Endodermal cell (in vitro differentiated cells): ENCODE data around the gene CCNG2. TPM values are rescaled to one million over a fixed set of nuclear protein-coding genes. Genes with fewer than 3 reads are reported as not detected.

Experiments
- DNase-seq: peaks from one replicate; pipeline ENCODE4 v3.0.0-alpha.2; 2017
- H3K27ac ChIP-seq: 2 replicates; pipeline ENCODE4 v1.5.1; 2013; ENCODE audit warnings: mild to moderate bottlenecking, low read depth, low read length, moderate library complexity
- H3K27me3 ChIP-seq: 2 replicates; pipeline ENCODE4 v1.6.1; 2013; ENCODE audit warnings: mild to moderate bottlenecking, low read length, moderate library complexity; ENCODE audit not compliant: insufficient read depth, control insufficient read depth, poor library complexity, severe bottlenecking
- H3K36me3 ChIP-seq: 2 replicates; pipeline ENCODE4 v1.7.0; 2013; ENCODE audit warnings: mild to moderate bottlenecking, low read length, moderate library complexity; ENCODE audit not compliant: control insufficient read depth, insufficient read depth
- H3K4me1 ChIP-seq: one replicate; pipeline ENCODE4 v1.7.0; 2013; ENCODE audit warnings: low read length; ENCODE audit not compliant: control insufficient read depth, insufficient read depth
- H3K4me3 ChIP-seq: 2 replicates; pipeline ENCODE4 v1.5.1; 2013; ENCODE audit warnings: mild to moderate bottlenecking, low read length, moderate library complexity
- H3K9ac ChIP-seq: 2 replicates; pipeline ENCODE4 v1.6.1; 2013; ENCODE audit warnings: mild to moderate bottlenecking, low read length, moderate library complexity; ENCODE audit not compliant: poor library complexity, severe bottlenecking; ENCODE audit errors: extremely low read depth
- H3K9me3 ChIP-seq: 2 replicates; pipeline ENCODE4 v1.6.1; 2013; ENCODE audit warnings: mild to moderate bottlenecking, low read length, moderate library complexity; ENCODE audit not compliant: control insufficient read depth
- H3K27ac Mint-ChIP-seq: 2 replicates; pipeline ENCODE4 v1.8.0; 2020; ENCODE audit warnings: mixed read lengths
- H3K27me3 Mint-ChIP-seq: 2 replicates; pipeline ENCODE4 v1.8.0; 2021; ENCODE audit warnings: mild to moderate bottlenecking, mixed read lengths; ENCODE audit not compliant: insufficient read depth
- H3K36me3 Mint-ChIP-seq: 2 replicates; pipeline ENCODE4 v1.8.0; 2020; ENCODE audit warnings: low read depth, mixed read lengths
- H3K4me1 Mint-ChIP-seq: 2 replicates; pipeline ENCODE4 v1.8.0; 2020; ENCODE audit warnings: mixed read lengths
- H3K4me3 Mint-ChIP-seq: 2 replicates; pipeline ENCODE4 v1.8.0; 2020; ENCODE audit warnings: mild to moderate bottlenecking, moderate library complexity, mixed read lengths
- H3K9me3 Mint-ChIP-seq: 2 replicates; pipeline ENCODE4 v1.8.0; 2020; ENCODE audit warnings: mild to moderate bottlenecking, mixed read lengths
- CTCF ChIP-seq: fragments of 200-600 bp; sonication (generic); conservative IDR thresholded peaks from 2 replicates; pipeline ENCODE4 v1.5.0; 2021; ENCODE audit warnings: antibody characterized with exemption, mild to moderate bottlenecking
- WGBS, 2 experiments: methylation state at CpG; one replicate each; pipeline versions ENCODE4 v1.1.5 to v1.1.7; 2013; ENCODE audit warnings: missing lambda C conversion rate in 2 of 2, mixed read lengths in 1 of 2; ENCODE audit not compliant: insufficient coverage in 1 of 2, insufficient read length in 1 of 2; 5-methylcytosine and 5-hydroxymethylcytosine counted together
- total RNA-seq, 2 donors: library from RNA; stranded (reverse); fragmentation: NEBNext Ultra II Directional in 1 of 2; extraction: Animal tissue kit (Norgen Biotek cat#: 25700) in 1 of 2; gene quantifications; 2 replicates in 1 of 2; 3 replicates in 1 of 2; pipeline ENCODE4 v1.2.1, GENCODE V29; 2021

The CCNG2 gene
- total RNA-seq, 2 donors from 2014 or later = 39.7 to 41.5 TPM

DNA sequence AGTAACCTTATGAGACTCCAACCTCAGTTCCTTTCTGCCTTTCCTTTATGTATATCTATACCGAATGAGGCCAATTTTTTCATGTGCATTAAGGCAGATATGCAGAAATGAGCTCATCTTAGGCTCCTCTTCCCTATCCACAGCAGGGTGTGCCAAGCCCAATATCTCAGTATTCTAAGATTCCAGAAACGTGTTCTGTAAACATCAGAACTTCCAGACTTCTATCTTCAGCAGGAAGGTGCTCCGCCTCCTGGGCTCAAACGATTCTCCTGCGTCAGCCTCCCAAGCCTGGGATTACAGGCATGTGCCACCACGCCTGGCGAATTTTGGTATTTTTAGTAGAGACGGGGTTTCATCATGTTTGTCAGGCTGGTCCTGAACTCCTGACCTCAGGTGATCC lies 31.0 kb upstream of the CCNG2 start:
- peaks cover 17% of the 10 kb centered on the region for H3K9me3 ChIP-seq
- 87 to 88% methylated on average over 8 of the region's 8 CpGs for WGBS, 2 experiments
- Mint-ChIP-seq H3K27ac (peak overlapping the region; percentile 55), H3K4me3 (no peak overlapping the region), H3K4me1 (peaks cover 43% of the 10 kb centered on the region), H3K9me3 (peaks cover 20% of the 10 kb centered on the region), H3K27me3 (no peaks in the 10 kb centered on the region), H3K36me3 (no peaks in the 10 kb centered on the region)
- TF ChIP-seq CTCF = no peak
- H3K4me3 ChIP-seq = no peak overlapping the region
- no peaks in the 10 kb centered on the region for H3K27me3 ChIP-seq
- no peak for DNase-seq
- H3K36me3 ChIP-seq = no peaks in the 10 kb centered on the region
- H3K4me1 ChIP-seq = peaks cover 35% of the 10 kb centered on the region
- H3K27ac ChIP-seq = no peak overlapping the region
- H3K9ac ChIP-seq = no peak overlapping the region

GRCh38 chr4:77126809-77127208 lies 30.2 kb upstream of the CCNG2 start:
- Histone ChIP-seq H3K27ac (no peak overlapping the region), H3K36me3 (no peaks in the 10 kb centered on the region), H3K27me3 (no peaks in the 10 kb centered on the region), H3K9ac (no peak overlapping the region), H3K9me3 (peaks cover 9% of the 10 kb centered on the region), H3K4me3 (no peak overlapping the region), H3K4me1 (peaks cover 35% of the 10 kb centered on the region)
- H3K4me1 Mint-ChIP-seq = peaks cover 43% of the 10 kb centered on the region
- TF ChIP-seq CTCF = no peak
- no peak overlapping the region for H3K27ac Mint-ChIP-seq
- peaks cover 21% of the 10 kb centered on the region for H3K9me3 Mint-ChIP-seq
- WGBS, 2 experiments = 100% methylated on average over 2 of the region's 2 CpGs; no CpG with 5 or more reads in 1 of the 2 experiments
- H3K27me3 Mint-ChIP-seq = no peaks in the 10 kb centered on the region
- no peak for DNase-seq
- no peaks in the 10 kb centered on the region for H3K36me3 Mint-ChIP-seq
- H3K4me3 Mint-ChIP-seq = no peak overlapping the region

DNA sequence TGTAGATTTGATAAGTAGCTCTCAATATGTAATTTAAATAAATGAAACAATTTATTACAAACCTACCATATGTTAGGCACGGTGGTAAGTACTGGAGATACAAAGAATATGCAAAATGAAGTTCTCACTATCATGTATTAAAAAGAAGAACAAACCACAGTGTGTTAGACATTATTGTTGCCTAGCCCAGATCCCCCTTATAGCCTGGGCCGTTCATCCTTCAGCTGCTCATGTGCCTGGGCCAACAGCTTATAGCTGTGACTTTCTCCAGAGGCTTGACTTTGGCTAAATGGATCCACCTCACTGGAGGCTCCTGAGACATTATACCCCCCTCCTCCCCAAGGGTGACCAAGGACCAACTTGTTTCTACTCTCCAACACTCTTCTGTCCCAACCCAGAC lies 29.8 kb upstream of the CCNG2 start:
- Histone ChIP-seq H3K9ac (no peak overlapping the region), H3K27me3 (no peaks in the 10 kb centered on the region), H3K4me1 (peaks cover 35% of the 10 kb centered on the region), H3K4me3 (no peak overlapping the region), H3K27ac (no peak overlapping the region), H3K36me3 (no peaks in the 10 kb centered on the region), H3K9me3 (peaks cover 5% of the 10 kb centered on the region)
- H3K4me3 Mint-ChIP-seq = no peak overlapping the region
- peaks cover 18% of the 10 kb centered on the region for H3K9me3 Mint-ChIP-seq
- DNase-seq = no peak
- WGBS, 2 experiments = 88 to 89% methylated on average over 1 to 2 of the region's 2 CpGs
- peaks cover 40% of the 10 kb centered on the region for H3K4me1 Mint-ChIP-seq
- H3K27me3 Mint-ChIP-seq = no peaks in the 10 kb centered on the region
- no peaks in the 10 kb centered on the region for H3K36me3 Mint-ChIP-seq
- peak overlapping the region; percentile 2 for H3K27ac Mint-ChIP-seq
- no peak for TF ChIP-seq CTCF
